HG03025 (cell line): ENCODE measurements around the gene DYNC1I1.

Experiments used
- ATAC-seq: cut with Tn5 transposase; IDR thresholded peaks from one replicate; pipeline ENCODE4 v1.9.1; 2021; ENCODE audit warnings: mild to moderate bottlenecking, moderate library complexity; ENCODE audit not compliant: unreplicated experiment, low FRiP score

Gene DYNC1I1

DNA sequence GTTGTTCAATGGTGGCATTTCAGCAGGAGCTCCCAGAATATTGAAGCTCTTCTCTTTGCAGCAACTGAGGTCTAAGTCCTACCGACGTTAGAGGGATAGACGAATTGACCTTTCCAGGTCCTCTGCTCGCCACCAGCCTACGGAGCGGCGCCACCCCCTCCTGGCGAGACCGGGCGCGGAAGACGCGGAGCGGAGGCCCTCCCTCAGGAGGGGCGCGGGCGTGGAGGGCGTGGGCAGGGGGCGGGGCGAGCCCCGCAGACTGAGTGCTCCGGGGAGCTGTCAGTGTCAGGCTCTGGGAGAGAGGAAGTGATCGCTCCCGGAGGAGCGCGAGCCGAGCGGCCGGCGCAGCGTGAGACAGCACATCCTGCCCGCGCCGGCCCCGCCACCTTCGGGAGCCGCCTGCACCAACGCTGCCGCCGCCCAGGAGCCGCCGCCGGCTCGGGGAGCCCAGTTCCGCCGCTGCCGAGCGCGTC, at the start of gene DYNC1I1:
Gene DYNC1I1, plus strand, starts transcription at position 257 of the 473 bp plus-strand sequence. CDS start 32,176 bp downstream, outside the sequence.
- ATAC-seq, result peak; percentile 88

- no peak for ATAC-seq
Observed at GRCh38 chr7:95723583-95724180, 48.7 kb upstream of the DYNC1I1 start.

DNA sequence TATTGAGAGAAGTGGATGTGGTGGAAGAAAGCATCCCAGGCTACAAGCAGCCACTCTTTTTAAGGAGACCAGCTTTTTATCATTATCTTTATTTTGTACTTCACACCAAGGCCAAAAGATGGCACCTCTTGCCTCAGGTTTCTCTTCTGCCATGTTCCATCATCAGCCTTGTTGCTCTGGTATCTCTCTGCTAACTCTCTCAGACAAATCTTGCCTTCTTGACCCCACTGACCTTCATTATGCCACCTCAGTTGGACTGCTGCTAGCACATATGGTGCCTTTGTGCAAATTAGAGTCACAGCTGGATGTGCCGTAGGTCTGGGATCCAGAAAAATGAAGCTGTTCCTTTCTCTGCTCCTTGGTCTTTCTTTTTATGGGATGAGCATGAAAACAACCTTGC, 47.1 kb upstream of the DYNC1I1 start:
- no peak for ATAC-seq

DNA sequence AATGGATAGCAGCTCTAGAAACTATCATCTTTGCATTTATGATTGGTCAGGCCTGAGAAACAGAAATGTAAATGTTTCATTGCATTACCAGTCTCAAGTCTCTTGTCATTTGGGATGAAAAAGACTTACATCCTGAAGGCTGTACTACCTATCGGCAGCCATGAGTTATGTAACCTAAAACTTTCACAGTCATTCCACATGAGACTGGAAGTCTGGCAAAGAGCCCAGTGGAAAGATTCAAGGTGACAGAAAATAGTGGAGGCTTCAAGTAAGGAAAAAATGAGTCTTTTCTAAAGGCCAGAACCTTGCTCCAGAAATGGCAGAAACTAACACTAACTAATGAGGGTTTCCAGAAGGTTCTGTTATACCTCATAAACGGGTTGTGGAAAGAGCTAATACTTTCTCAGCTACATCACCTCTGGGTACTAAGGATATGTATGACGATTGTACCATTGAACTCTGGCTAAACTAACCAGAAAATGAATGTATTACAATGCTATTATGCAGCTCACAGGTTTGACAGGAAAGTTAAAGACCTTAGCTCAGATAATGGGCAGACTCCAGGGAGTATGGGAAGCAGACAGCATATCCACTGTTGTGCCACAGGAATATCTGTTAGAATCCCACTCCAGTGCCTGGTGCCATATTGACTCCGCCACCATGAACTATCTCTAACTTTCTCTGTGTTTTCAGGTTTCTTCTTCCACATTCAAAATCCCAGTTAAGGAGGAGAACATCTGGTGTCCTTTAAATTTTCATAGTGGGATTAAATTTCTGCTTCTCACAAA, 41.7 kb upstream of the DYNC1I1 start:
- no peak for ATAC-seq

GRCh38 chr7:95736635-95737034, 35.7 kb upstream of the DYNC1I1 start:
- ATAC-seq, result no peak

- ATAC-seq, result no peak
Observed at GRCh38 chr7:95737828-95738505, 34.4 kb upstream of the DYNC1I1 start.

- ATAC-seq, result no peak
Observed at GRCh38 chr7:95749044-95749443, 23.3 kb upstream of the DYNC1I1 start.

- ATAC-seq, result no peak
Observed at GRCh38 chr7:95749515-95749914, 22.8 kb upstream of the DYNC1I1 start.

- no peak for ATAC-seq
Observed at GRCh38 chr7:95753440-95753839, 18.9 kb upstream of the DYNC1I1 start.

- ATAC-seq, result no peak
Observed at GRCh38 chr7:95755277-95755934, 16.9 kb upstream of the DYNC1I1 start.

DNA sequence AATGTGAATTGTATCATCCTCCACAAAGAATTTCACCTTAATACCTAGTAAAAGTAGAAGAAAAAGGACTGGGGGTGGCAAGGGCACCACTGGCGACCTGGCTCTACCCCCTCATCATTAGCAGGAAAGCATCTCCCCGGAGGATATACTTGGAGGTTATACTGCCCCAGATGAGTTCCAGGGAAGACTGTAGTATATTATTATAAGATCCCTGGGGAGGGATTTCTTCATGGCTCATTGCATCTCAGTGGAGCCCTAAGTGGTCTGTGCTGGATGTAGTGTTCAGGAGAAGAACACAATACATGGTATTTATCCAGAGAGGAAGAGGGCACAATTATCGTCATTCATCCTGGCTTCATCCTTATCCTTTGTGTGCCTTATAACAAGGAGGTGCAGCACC, 14.2 kb upstream of the DYNC1I1 start:
- no peak for ATAC-seq

DNA sequence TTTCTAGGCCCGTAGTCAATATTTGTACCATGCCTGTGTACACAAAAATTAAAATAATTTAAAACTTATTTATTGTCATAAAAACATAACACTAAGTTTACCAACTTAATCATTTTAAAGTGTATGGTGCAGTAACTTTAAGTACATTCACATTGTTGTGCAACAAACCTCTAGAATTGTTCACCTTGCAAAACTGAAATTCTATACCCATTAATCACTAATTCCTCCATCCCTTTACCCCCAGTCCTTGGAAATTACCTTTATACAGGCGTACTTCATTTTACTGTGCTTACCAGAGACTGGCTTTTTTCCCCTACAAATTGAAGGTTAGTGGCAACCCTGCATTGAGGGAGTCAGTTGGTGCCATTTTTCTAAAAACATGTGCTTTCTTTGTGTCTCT, 6.3 kb upstream of the DYNC1I1 start:
- ATAC-seq, result no peak

DNA sequence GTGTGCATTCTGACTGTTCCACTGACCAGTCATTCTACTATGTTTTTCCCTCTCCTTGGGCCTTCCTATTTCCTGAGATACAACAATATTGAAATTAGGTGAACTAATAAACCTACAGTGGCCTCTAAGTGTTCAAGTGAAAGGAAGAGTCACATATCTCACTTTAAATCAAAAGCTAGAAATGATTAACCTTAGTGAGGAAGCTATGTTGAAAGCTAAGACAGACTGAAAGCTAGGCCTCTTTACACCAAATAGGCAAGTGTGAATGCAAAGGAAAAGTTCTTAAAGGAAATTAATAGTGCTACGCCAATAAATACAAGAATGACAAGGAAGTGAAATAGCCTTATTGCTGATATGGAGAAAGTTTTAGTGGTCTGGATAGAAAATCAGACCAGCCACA, 5.7 kb upstream of the DYNC1I1 start:
- ATAC-seq, result no peak

DNA sequence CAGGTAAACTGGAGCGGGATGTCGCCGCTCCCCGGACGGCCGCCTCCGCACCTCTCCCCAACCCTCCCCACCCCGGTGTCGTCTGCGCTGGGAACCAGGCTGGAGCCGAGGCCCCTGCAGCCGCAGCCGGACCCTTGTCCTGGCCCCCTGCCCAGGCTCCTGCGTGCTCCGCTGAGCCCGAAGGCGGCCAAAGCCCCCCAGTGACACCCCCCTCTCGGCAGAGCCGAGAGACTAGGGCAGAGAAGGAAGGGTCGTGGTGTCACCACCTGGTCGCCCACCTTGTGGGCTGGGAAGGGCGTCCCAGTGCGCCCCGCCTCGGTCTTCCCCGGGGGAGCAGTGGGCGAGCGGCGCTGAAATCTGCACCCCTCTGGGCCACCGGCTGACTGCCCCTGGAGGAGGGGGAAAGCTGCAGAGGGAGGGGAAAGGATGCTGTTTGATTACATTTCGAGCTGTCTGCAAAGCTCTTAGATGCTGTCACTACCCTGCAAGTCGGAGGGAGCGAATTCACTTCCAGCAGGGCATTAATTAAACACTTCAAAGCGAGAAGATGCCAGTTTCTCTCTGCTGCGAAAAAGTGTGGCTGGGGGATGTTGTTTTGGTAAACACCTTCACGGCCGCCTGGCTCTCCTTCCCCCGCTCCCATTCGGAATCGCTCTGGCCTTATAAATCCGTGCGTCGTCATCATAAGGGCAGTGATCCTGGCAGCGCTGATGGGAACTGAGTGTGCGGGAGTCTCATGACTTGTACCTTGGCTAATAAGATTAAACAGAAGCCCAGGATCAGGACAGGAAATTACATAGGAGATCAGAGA, 622 bp downstream of the DYNC1I1 start:
- no peak for ATAC-seq

- no peak for ATAC-seq
Observed at GRCh38 chr7:95776561-95777185, 4.3 kb downstream of the DYNC1I1 start.

- no peak for ATAC-seq
Observed at GRCh38 chr7:95777269-95777668, 4.9 kb downstream of the DYNC1I1 start.

DNA sequence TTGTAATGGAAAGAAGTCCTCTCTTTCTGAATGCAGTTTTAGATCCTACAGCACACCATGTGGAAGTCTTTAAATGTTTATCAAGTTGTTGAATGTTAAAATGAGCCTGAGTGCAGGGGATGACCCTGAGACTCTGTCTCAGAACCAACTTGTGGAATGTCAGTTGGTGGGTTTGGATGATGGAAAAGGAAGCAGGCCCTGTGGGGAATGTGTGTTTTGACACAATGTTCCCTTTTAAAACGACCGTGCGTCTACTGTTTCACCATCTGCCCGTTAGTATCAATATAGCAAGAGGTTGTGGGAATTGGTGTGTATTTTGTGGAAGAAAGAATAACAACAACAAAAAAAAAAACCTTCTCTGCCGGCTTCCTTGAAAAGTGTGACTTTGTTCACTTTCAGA, 8.3 kb downstream of the DYNC1I1 start:
- no peak for ATAC-seq

GRCh38 chr7:95781961-95782586, 9.7 kb downstream of the DYNC1I1 start:
- ATAC-seq, result no peak

GRCh38 chr7:95784796-95785195, 12.4 kb downstream of the DYNC1I1 start:
- no peak for ATAC-seq
